GM12878 (cell line): ENCODE results near the gene MEIS2. TPM values are rescaled to one million over a fixed set of nuclear protein-coding genes. Genes with fewer than 3 reads are reported as not detected.

Source experiments
- ATAC-seq: fragments of 200-7000 bp; cut with Tn5 transposase; 3 replicates; pipeline ENCODE4 v1.9.1; 2020; ENCODE audit warnings: mild to moderate bottlenecking, moderate library complexity
- BruUV-seq: library from RNA; stranded (reverse); fragments of 400-500 nt; replicated peaks from 2 replicates; lab custom pipeline; 2021; lab: Mats Ljungman, UMichigan
- CTCF ChIA-PET: fragments of 300-600 bp; sonication (Branson Sonifier 250); formaldehyde crosslinking; extraction: SDS; loops from one replicate; lab custom pipeline; 2021; ENCODE audit warnings: inconsistent platforms; lab: Yijun Ruan, JAX
- POLR2A ChIA-PET: fragments of 350-600 bp; formaldehyde crosslinking; extraction: SDS; loops from one replicate; lab custom pipeline; 2021; ENCODE audit warnings: inconsistent platforms; lab: Charles Lee
- RAD21 ChIA-PET: fragments of 300-600 bp; sonication (Branson Sonifier 250); formaldehyde crosslinking; loops from one replicate; lab custom pipeline; 2023; ENCODE audit warnings: antibody characterized with exemption; ENCODE audit not compliant: unreplicated experiment; lab: Charles Lee
- SMC1A ChIA-PET: fragments of 300-600 bp; sonication (Branson Sonifier 250); formaldehyde crosslinking; loops from one replicate; lab custom pipeline; 2023; ENCODE audit not compliant: unreplicated experiment, uncharacterized antibody; lab: Charles Lee
- DNase-seq: peaks from one replicate; pipeline ENCODE4 v3.0.0-alpha.2; 2011; ENCODE audit warnings: low read depth, low spot score
- FAIRE-seq: peaks from 3 replicates; lab custom pipeline; 2011; peaks lifted over from hg19 to GRCh38; lab: Jason Lieb, UNC
- H2AFZ ChIP-seq: 2 replicates; pipeline ENCODE4 v1.6.0; 2011; ENCODE audit warnings: low read depth, low read length, control low read depth; ENCODE audit not compliant: control insufficient read depth
- H3K27ac ChIP-seq: 2 replicates; pipeline ENCODE4 v1.5.1; 2011; ENCODE audit warnings: control low read depth; ENCODE audit not compliant: control insufficient read depth, insufficient read depth
- H3K27me3 ChIP-seq, 2 experiments: replicated peaks in 1 of 2; 2 replicates each; pipeline versions ENCODE4 v1.6.0 to v1.6.1; 2011; ENCODE audit warnings: low read length in 1 of 2; ENCODE audit not compliant: control insufficient read depth in 2 of 2, insufficient read depth in 2 of 2
- H3K36me3 ChIP-seq, 2 experiments: 2 replicates each; pipeline ENCODE4 v1.5.1; 2011; ENCODE audit warnings: low read length in 1 of 2; ENCODE audit not compliant: control insufficient read depth in 2 of 2, insufficient read depth in 2 of 2
- H3K4me1 ChIP-seq: 2 replicates; pipeline ENCODE4 v1.6.1; 2011; ENCODE audit warnings: mild to moderate bottlenecking, low read length, moderate library complexity, mixed read lengths; ENCODE audit not compliant: control insufficient read depth, insufficient read depth
- H3K4me2 ChIP-seq: 2 replicates; pipeline ENCODE4 v1.6.0; 2011; ENCODE audit warnings: control low read depth; ENCODE audit not compliant: control insufficient read depth, insufficient read depth
- H3K4me3 ChIP-seq: fragments of 200-600 bp; sonication (generic); 2 replicates; pipeline ENCODE4 v1.5.1; 2016
- H3K79me2 ChIP-seq: 2 replicates; pipeline ENCODE4 v1.6.0; 2011; ENCODE audit warnings: low read length; ENCODE audit not compliant: control insufficient read depth, insufficient read depth
- H3K9ac ChIP-seq: 2 replicates; pipeline ENCODE4 v1.8.0; 2011; ENCODE audit warnings: low read length, control low read depth, mixed read lengths; ENCODE audit not compliant: control insufficient read depth, insufficient read depth
- H3K9me3 ChIP-seq: replicated peaks from 3 replicates; pipeline ENCODE4 v1.5.1; 2011; ENCODE audit warnings: mild to moderate bottlenecking, low read length; ENCODE audit not compliant: control insufficient read depth, insufficient read depth
- H4K20me1 ChIP-seq: 2 replicates; pipeline ENCODE4 v1.6.0; 2011; ENCODE audit not compliant: control insufficient read depth, insufficient read depth
- CREM ChIP-seq: IDR thresholded peaks from 2 replicates; pipeline ENCODE4 v1.6.1; 2014; ENCODE audit warnings: antibody characterized with exemption, low read depth
- FOXK2 ChIP-seq: fragments of 450-650 bp; IDR thresholded peaks from 2 replicates; pipeline ENCODE4 v1.6.1; 2017; ENCODE audit warnings: mild to moderate bottlenecking, moderate library complexity
- HDAC6 ChIP-seq: fragments of 200-600 bp; sonication (generic); IDR thresholded peaks from one replicate; pipeline ENCODE4 v1.8.0; 2017; ENCODE audit warnings: antibody characterized with exemption; ENCODE audit not compliant: unreplicated experiment
- MTA3 ChIP-seq: IDR thresholded peaks from 2 replicates; pipeline ENCODE4 v1.6.1; 2012; ENCODE audit warnings: low read length, inconsistent platforms, borderline replicate concordance
- RBBP5 ChIP-seq: fragments of 200-600 bp; sonication (generic); conservative IDR thresholded peaks from 2 replicates; pipeline ENCODE4 v1.6.1; 2016
- ZZZ3 ChIP-seq: IDR thresholded peaks from 2 replicates; pipeline ENCODE4 v1.6.1; 2011; ENCODE audit warnings: low read depth; ENCODE audit not compliant: control insufficient read depth, insufficient read length
- WGBS: methylation state at CpG from one replicate; pipeline ENCODE4 v1.1.6; 2016; ENCODE audit warnings: low lambda C conversion rate; ENCODE audit not compliant: insufficient replicate concordance, insufficient coverage; ENCODE audit errors: missing lambda C conversion rate; 5-methylcytosine and 5-hydroxymethylcytosine counted together
- in situ Hi-C: fragments of 300-500 bp; cut with MboI; formaldehyde crosslinking; loops from 9 replicates; pipeline ENCODE4 v1.14.3; 2018; ENCODE audit warnings: mixed read lengths
- intact Hi-C: fragments of 100-400 bp; cut with micrococcal nuclease; formaldehyde crosslinking; loops from one replicate; pipeline ENCODE4 v1.14.2; 2022; ENCODE audit not compliant: unreplicated experiment
- polyA plus RNA-seq, 11 experiments: library from polyadenylated mRNA; depleted of rRNA in 4 of 11; unstranded in 6 of 11; stranded (reverse) in 5 of 11; fragments of >200 nt; fragmentation: Nextera tagmentation in 4 of 11; fragmentation: Illumina TruSeq in 1 of 11; extraction: Ambion mirVana in 4 of 11; extraction: Trizol in 1 of 11; gene quantifications; 1 replicate in 1 of 11; 2 replicates in 10 of 11; pipeline versions ENCODE4 v1.2.1 to v1.2.3, GENCODE V29; 2011 to 2016; ENCODE audit warnings: inconsistent platforms in 2 of 11, missing spikeins in 2 of 11, low read depth in 1 of 11
- total RNA-seq, 4 experiments: library from RNA; depleted of rRNA in 3 of 4; stranded (reverse); fragments of >200 nt in 3 of 4; fragmentation: Illumina TruSeq in 1 of 4; extraction: Trizol in 1 of 4; gene quantifications; 2 replicates each; pipeline versions ENCODE4 v1.2.1 to v1.2.3, GENCODE V29; 2013 to 2021
- TF ChIP-seq, protein P1 (sequence below): fragments of 450-650 bp; formaldehyde crosslinking; IDR thresholded peaks from 2 replicates; pipeline ENCODE4 v1.4.0; 2020; ENCODE audit warnings: mild to moderate bottlenecking, moderate library complexity

MEIS2 gene
- total and polyA plus RNA-seq, 10 of the 15 experiments (the other 5 are each of a cell fraction or from before 2014, with no cell fraction given), result 9.2 to 54.0 (median 20.4) TPM

DNA sequence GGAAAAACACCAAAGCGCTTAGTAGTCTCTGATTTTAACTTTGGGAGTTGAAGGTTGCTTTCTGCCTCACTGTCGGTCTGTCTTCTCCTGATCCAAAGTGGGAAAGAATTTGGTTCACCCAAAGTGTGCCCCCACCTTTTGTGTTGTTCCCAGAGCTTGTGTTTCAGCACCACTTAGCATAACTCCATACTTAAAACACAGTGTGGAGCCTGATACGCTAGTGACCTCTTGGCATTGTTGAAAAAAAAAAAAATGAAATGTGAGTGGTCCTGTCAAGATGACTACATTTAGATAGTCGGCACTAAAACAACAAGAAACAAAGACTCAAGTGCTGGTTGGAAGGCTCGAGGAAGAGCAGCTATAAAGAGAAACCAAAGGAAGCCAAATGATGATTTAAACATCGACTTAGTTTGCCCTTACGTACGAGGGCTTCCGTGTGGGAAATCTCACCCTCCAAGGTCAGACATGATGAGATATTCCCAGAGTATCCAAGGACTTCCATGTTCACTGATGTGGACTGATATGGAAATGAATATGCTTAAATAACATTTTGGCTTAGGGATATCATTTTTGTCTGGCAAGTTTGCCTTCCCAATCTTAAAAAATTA is 178.8 kb downstream of the MEIS2 start:
- in situ Hi-C loops (no loop called here), intact Hi-C loops (no loop called here)
- FAIRE-seq, result no peak
- H3K79me2 ChIP-seq, result no peaks in the 10 kb centered on the region
- H3K36me3 ChIP-seq, result no peaks in the 10 kb centered on the region; a peak in 1 of 4 replicates
- WGBS, result 66% methylated on average over 9 of the region's 9 CpGs
- no peaks in the 10 kb centered on the region for H3K27me3 ChIP-seq
- ATAC-seq, result no peak
- no peak overlapping the region for H3K27ac ChIP-seq
- TF ChIP-seq, protein P1, sequence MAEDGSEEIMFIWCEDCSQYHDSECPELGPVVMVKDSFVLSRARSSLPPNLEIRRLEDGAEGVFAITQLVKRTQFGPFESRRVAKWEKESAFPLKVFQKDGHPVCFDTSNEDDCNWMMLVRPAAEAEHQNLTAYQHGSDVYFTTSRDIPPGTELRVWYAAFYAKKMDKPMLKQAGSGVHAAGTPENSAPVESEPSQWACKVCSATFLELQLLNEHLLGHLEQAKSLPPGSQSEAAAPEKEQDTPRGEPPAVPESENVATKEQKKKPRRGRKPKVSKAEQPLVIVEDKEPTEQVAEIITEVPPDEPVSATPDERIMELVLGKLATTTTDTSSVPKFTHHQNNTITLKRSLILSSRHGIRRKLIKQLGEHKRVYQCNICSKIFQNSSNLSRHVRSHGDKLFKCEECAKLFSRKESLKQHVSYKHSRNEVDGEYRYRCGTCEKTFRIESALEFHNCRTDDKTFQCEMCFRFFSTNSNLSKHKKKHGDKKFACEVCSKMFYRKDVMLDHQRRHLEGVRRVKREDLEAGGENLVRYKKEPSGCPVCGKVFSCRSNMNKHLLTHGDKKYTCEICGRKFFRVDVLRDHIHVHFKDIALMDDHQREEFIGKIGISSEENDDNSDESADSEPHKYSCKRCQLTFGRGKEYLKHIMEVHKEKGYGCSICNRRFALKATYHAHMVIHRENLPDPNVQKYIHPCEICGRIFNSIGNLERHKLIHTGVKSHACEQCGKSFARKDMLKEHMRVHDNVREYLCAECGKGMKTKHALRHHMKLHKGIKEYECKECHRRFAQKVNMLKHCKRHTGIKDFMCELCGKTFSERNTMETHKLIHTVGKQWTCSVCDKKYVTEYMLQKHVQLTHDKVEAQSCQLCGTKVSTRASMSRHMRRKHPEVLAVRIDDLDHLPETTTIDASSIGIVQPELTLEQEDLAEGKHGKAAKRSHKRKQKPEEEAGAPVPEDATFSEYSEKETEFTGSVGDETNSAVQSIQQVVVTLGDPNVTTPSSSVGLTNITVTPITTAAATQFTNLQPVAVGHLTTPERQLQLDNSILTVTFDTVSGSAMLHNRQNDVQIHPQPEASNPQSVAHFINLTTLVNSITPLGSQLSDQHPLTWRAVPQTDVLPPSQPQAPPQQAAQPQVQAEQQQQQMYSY, result no peak
- TF ChIP-seq ZZZ3, result no peak
- TF ChIP-seq FOXK2, result no peak
- TF ChIP-seq HDAC6, result no peak
- no peak for TF ChIP-seq RBBP5
- no peak for TF ChIP-seq MTA3
- no peak for TF ChIP-seq CREM
- CTCF ChIA-PET, result no interaction called here
- SMC1A ChIA-PET, result interaction anchor here (0.7 to 1.9 kb wide), 4 partner anchors 9 to 193 kb away, joined by 3 to 8 read pairs (median 3); no protein-coding TSS in a partner anchor
- H2AFZ ChIP-seq, result no peak overlapping the region
- BruUV-seq, result no TSS peak
- POLR2A ChIA-PET, result interaction anchor here (1.3 kb wide), 1 partner anchor 9 kb away, joined by 4 read pairs; no protein-coding TSS in a partner anchor
- H3K9me3 ChIP-seq, result no peaks in the 10 kb centered on the region
- DNase-seq, result no peak
- no peak overlapping the region for H3K9ac ChIP-seq
- no peak overlapping the region for H3K4me3 ChIP-seq
- H3K4me1 ChIP-seq, result no peaks in the 10 kb centered on the region
- RAD21 ChIA-PET, result no interaction called here
- no peak overlapping the region for H3K4me2 ChIP-seq
- H4K20me1 ChIP-seq, result no peaks in the 10 kb centered on the region
